Ovary (tissue), 9 donors: ENCODE data around the gene GRIK4. TPM values are rescaled to one million over a fixed set of nuclear protein-coding genes. Genes with fewer than 3 reads are reported as not detected.

Experiments
- DNase-seq, 5 donors: peaks; one replicate each; pipeline ENCODE4 v3.0.0-alpha.2; 2019 to 2020
- H3K27ac ChIP-seq, 2 donors: fragments of 200-600 bp; one replicate each; pipeline versions ENCODE4 v1.5.1 to v1.8.0; 2019 to 2022
- H3K27me3 ChIP-seq: fragments of 200-600 bp; one replicate; pipeline ENCODE4 v1.8.0; 2022
- H3K36me3 ChIP-seq: fragments of 200-600 bp; sonication (generic); one replicate; pipeline ENCODE4 v1.5.1; 2019
- H3K4me1 ChIP-seq: one replicate; pipeline ENCODE4 v1.8.1; 2013; ENCODE audit warnings: mild to moderate bottlenecking, moderate library complexity; ENCODE audit not compliant: insufficient read depth
- H3K4me3 ChIP-seq: fragments of 200-600 bp; sonication (generic); one replicate; pipeline ENCODE4 v1.5.1; 2017
- H3K9me3 ChIP-seq, 2 donors: fragments of 200-600 bp in 1 of 2; sonication (generic) in 1 of 2; one replicate each; pipeline versions ENCODE4 v1.5.1 to v1.8.1; 2013 to 2019; ENCODE audit warnings: mild to moderate bottlenecking in 1 of 2, moderate library complexity in 1 of 2
- CTCF ChIP-seq, 3 donors: fragments of 450-650 bp in 2 of 3; fragments of 200-600 bp in 1 of 3; IDR thresholded peaks; one replicate each; pipeline versions ENCODE4 v1.5.1 to v1.8.0; 2016 to 2022; ENCODE audit warnings: antibody characterized with exemption in 3 of 3, mild to moderate bottlenecking in 1 of 3
- EP300 ChIP-seq: sonication (generic); formaldehyde crosslinking; IDR thresholded peaks from one replicate; pipeline ENCODE4 v1.6.1; 2017; ENCODE audit warnings: antibody characterized with exemption
- POLR2A ChIP-seq: fragments of 450-650 bp; IDR thresholded peaks from one replicate; pipeline ENCODE4 v1.6.1; 2017; ENCODE audit warnings: antibody characterized with exemption, mild to moderate bottlenecking, moderate library complexity
- WGBS, 3 donors: extraction: QIAGEN DNeasy Blood & Tissue Kit in 1 of 3; methylation state at CpG; one replicate each; pipeline versions ENCODE4 v1.1.5 to v1.1.7; 2013 to 2017; 5-methylcytosine and 5-hydroxymethylcytosine counted together
- intact Hi-C, 4 donors: fragments of 100-400 bp; cut with DNase I; formaldehyde crosslinking; loops; one replicate each; pipeline versions ENCODE4 v1.11.0 to v1.15.1; 2022 to 2023
- polyA plus RNA-seq, 2 donors: library from polyadenylated mRNA; stranded (reverse); fragments of 200-250 nt in 1 of 2; fragments of 350-450 nt in 1 of 2; fragmentation: Illumina TruSeq in 1 of 2; extraction: RNeasy Lipid Tissue Mini Kit (QIAGEN cat#74804) in 1 of 2; gene quantifications; one replicate each; pipeline ENCODE4 v1.2.3, GENCODE V29; 2013 to 2014
- total RNA-seq, 7 donors: library from RNA; depleted of rRNA in 2 of 7; stranded (reverse); fragments of >200 nt in 2 of 7; fragmentation: NEBNext Ultra II Directional in 3 of 7; extraction: Animal tissue kit (Norgen Biotek cat#: 25700) in 3 of 7; gene quantifications; one replicate each; pipeline versions ENCODE4 v1.1.0 to v1.2.4, GENCODE V29; 2016 to 2023
- donor health status: DM: no; HTN: no; CAD: no; lungs with moderate emphysema.
- donor health status: DM: no; HTN: no; CAD: no.
- donor health status: Bipolar disorder and iron deficiency.
- donor health status: DM: yes; HTN: yes; CAD: no.
- donor health status: DM: no; HTN: no; CAD: no.
- donor health status: DM: yes; HTN: yes; CAD: no.

The GRIK4 gene
- total and polyA plus RNA-seq, 9 donors, result 1.3 to 13.4 (median 2.3) TPM

DNA sequence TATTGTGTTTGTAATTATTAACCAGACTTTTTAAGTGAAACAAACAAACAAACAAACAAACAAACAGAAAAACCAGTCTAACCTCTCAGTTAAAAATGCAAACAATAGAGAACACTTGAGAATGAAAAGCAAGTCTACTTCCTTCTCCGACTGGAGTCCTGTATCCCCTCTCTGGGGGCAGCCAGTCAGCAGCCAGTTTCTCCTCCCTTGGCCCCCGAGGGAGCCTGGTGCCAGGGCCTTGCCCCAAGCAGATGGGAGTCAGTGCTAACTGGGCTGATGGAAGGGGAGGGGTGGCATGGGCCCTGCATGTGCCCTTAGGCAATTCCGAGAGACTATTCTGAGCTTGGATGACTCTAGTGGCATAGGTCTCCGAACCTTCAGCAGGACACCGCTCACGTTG is 137.2 kb downstream of the GRIK4 start:
- no peak for DNase-seq
- Histone ChIP-seq H3K4me3 (no peak overlapping the region), H3K36me3 (no peaks in the 10 kb centered on the region), H3K4me1 (no peaks in the 10 kb centered on the region), H3K27me3 (no peaks in the 10 kb centered on the region), H3K9me3 (no peaks in the 10 kb centered on the region), H3K27ac (no peak overlapping the region)
- intact Hi-C loops, result no loop called here
- TF ChIP-seq EP300 (no peak), CTCF (IDR thresholded peaks at IDR 0.05) (no peak), POLR2A (no peak)
- WGBS, 3 donors, result 83 to 87% (median 84%) methylated on average over 6 of the region's 6 CpGs

DNA sequence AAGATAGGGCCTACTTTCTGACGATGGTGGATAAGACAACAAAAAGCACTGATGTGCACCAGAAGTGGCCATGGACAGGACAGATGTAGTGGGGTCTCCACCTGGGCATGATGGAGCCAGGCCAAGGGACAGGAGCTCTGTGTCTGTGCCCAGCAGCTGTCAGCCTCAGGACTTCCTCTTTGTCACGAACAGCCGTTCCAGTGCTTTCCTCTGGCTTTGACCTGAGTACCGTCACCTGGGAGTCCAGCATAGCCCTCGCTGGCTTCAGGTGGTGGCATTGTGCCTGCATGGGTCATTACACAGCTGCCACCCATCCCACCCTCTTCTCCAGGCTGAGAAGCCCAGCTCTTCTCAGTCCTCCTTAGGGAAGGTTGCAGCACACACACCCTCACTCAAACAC is 137.8 kb downstream of the GRIK4 start:
- H3K9me3 ChIP-seq, result no peaks in the 10 kb centered on the region
- H3K36me3 ChIP-seq, result no peaks in the 10 kb centered on the region
- intact Hi-C loops, result no loop called here
- no peaks in the 10 kb centered on the region for H3K27me3 ChIP-seq
- no peak for DNase-seq
- H3K27ac ChIP-seq, result no peak overlapping the region
- TF ChIP-seq POLR2A, result no peak
- TF ChIP-seq EP300, result no peak
- H3K4me1 ChIP-seq, result no peaks in the 10 kb centered on the region
- H3K4me3 ChIP-seq, result no peak overlapping the region
- 64 to 71% (median 66%) methylated on average over 5 of the region's 5 CpGs for WGBS, 3 donors

GRCh38 chr11:120651396-120651795 is 139.8 kb downstream of the GRIK4 start:
- DNase-seq, result no peak
- Histone ChIP-seq H3K4me1 (no peaks in the 10 kb centered on the region), H3K27me3 (no peaks in the 10 kb centered on the region), H3K27ac (no peak overlapping the region), H3K9me3 (no peaks in the 10 kb centered on the region), H3K36me3 (no peaks in the 10 kb centered on the region), H3K4me3 (no peak overlapping the region)
- intact Hi-C loops, result no loop called here
- no peak for TF ChIP-seq CTCF (IDR thresholded peaks at IDR 0.05)
- no peak for TF ChIP-seq EP300
- TF ChIP-seq POLR2A, result no peak
- 87 to 91% (median 87%) methylated on average over 3 of the region's 3 CpGs for WGBS, 3 donors

DNA sequence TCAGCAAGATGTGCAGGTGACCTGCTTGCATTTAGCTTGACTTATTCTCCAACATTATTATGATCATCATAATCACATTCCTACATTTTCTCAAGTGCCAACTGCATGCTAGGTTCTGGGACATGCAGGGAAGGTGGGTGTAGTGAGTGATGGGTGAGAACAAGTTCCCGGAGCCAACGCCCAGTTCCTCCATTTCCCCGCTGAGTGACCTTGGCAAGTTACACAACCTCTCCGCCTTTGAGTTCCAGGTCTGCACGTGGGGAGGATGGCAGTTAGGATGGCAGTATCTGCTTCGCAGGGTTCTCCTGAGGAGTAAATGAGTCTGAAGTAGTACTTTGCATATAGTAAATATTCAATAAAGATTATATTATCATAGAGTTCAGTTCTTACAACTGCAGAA is 140.3 kb downstream of the GRIK4 start:
- Histone ChIP-seq H3K27me3 (no peaks in the 10 kb centered on the region), H3K27ac (no peak overlapping the region), H3K4me3 (no peak overlapping the region), H3K9me3 (no peaks in the 10 kb centered on the region), H3K4me1 (no peaks in the 10 kb centered on the region), H3K36me3 (no peaks in the 10 kb centered on the region)
- no peak for TF ChIP-seq EP300
- TF ChIP-seq CTCF (IDR thresholded peaks at IDR 0.05), result no peak
- no peak for TF ChIP-seq POLR2A
- no peak for DNase-seq
- 84 to 89% (median 86%) methylated on average over 6 of the region's 6 CpGs for WGBS, 3 donors
- intact Hi-C loops, result no loop called here

- no peak for DNase-seq
- Histone ChIP-seq H3K4me3 (no peak overlapping the region), H3K4me1 (no peaks in the 10 kb centered on the region), H3K9me3 (no peaks in the 10 kb centered on the region), H3K27ac (no peak overlapping the region), H3K36me3 (no peaks in the 10 kb centered on the region), H3K27me3 (no peaks in the 10 kb centered on the region)
- no peak for TF ChIP-seq POLR2A
- TF ChIP-seq EP300, result no peak
- no peak for TF ChIP-seq CTCF (IDR thresholded peaks at IDR 0.05)
- 87 to 92% (median 89%) methylated on average over 3 of the region's 3 CpGs for WGBS, 3 donors
- intact Hi-C loops, result no loop called here
These were observed 141.3 kb downstream of the GRIK4 start for GRCh38 chr11:120652705-120653335.
